A673 (cell line): Measurements from ENCODE around the gene SPATA31C1.

ENCODE experiments used
- EZH2 ChIP-seq: fragments of 200-600 bp; sonication (generic); IDR thresholded peaks from 2 replicates; pipeline ENCODE4 v1.6.1; 2017; ENCODE audit warnings: borderline replicate concordance, low read depth, mild to moderate bottlenecking, mixed read lengths, antibody characterized with exemption, low read length; ENCODE audit not compliant: poor library complexity, severe bottlenecking
- TF ChIP-seq, protein P1 (sequence below): fragments of 300-800, 200-600 bp; sonication (generic); conservative IDR thresholded peaks from 2 replicates; pipeline ENCODE4 v1.5.1; 2017; ENCODE audit warnings: low read depth, mild to moderate bottlenecking, antibody characterized with exemption, low read length, moderate library complexity, mixed read lengths

- TF ChIP-seq, protein P1, sequence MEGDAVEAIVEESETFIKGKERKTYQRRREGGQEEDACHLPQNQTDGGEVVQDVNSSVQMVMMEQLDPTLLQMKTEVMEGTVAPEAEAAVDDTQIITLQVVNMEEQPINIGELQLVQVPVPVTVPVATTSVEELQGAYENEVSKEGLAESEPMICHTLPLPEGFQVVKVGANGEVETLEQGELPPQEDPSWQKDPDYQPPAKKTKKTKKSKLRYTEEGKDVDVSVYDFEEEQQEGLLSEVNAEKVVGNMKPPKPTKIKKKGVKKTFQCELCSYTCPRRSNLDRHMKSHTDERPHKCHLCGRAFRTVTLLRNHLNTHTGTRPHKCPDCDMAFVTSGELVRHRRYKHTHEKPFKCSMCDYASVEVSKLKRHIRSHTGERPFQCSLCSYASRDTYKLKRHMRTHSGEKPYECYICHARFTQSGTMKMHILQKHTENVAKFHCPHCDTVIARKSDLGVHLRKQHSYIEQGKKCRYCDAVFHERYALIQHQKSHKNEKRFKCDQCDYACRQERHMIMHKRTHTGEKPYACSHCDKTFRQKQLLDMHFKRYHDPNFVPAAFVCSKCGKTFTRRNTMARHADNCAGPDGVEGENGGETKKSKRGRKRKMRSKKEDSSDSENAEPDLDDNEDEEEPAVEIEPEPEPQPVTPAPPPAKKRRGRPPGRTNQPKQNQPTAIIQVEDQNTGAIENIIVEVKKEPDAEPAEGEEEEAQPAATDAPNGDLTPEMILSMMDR = no peak
- TF ChIP-seq EZH2 = no peak
Measured at GRCh38 chr9:87873607-87874303, 44.0 kb upstream of the SPATA31C1 start.
